HK-2 (cell line): ENCODE data around the gene PRKN.

ENCODE experiments used
- DNase-seq: peaks from one replicate; pipeline ENCODE4 v3.0.0-alpha.2; 2018; ENCODE audit not compliant: unreplicated experiment

PRKN gene

DNA sequence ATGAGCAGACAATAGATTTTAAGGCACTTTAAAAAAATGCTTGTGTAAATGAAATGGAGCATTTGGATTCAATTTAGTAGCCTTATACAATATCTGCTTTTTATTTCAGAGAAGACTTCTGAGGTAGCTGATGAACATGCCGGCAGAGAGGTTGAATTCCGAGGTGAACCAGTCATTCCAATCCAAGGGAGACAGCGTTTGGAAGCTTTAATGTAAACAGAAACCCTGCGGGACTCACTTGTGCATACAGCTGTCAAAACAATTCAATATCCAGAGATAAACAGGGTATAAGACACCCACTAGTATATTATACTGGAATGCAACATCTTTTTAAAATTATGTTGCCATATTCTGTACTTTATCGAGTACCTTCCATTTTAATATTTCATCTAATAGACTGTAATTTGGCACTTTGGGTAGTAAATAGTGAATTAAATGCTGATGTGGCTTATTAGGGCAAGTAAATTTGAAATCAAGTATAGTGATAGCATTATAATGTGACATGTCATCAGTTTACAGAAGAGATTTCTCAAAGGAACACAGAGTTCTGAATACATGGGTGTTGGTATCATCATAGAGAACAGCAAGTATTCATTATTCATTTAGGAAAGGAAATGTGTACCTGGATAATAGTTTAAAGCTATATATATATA lies 347.7 kb downstream of the PRKN start:
- DNase-seq: no peak

DNA sequence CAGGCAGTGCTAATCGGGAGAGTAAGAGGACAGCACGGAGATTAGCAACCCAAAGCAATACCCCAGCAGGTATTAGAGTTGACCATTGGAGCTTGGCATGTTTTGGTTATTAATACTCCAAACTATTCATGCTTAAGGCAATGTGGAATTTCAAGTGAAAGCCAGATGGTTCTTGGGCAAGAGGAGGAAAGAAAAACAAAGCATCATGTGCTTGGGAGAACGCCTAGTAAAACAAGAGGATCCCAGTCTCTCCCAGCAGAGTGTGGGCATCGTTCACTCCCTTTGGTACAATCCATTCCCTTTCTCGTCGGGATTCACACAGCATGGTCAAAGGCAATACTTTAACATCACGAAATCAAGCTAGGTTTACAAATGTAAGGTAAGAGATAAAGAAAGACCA lies 349.8 kb downstream of the PRKN start:
- no peak for DNase-seq

DNA sequence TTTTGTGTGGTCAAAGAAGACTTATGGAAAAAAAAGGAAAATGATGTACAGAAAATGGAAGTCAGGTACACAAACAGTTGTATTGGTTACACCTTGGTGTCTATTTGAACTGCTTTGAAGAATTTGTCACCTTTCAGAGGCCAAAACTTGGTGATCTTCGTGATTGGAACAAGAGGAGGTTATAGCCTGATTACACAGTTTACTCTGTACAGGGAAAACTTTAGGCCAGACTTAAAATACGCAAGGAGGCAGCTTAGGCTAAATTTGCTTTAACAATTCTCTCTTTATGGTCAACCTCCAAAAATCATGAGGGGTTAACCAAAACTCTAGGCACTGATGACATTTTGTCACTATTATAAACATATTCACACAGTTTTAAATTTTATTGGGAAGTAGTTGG lies 353.7 kb downstream of the PRKN start:
- DNase-seq: no peak

DNA sequence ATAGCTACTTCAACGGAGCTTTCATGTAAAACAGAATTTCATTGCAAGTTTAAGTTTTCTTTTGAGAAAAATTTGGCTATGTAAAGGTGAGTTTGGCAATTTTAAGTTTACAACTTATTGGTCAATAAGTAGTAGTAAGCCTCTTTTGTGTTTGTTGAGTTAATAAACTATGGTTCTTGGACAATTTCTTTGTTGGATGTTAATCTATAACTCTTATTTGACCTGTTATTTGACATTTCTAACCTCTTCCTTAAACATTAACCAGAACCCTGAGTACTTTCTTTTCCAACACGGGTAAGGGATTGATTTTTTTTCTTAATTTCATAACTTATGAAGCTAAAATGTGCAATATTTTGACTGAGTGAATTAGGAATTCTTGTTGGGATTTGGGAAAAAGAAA lies 354.4 kb downstream of the PRKN start:
- no peak for DNase-seq

DNA sequence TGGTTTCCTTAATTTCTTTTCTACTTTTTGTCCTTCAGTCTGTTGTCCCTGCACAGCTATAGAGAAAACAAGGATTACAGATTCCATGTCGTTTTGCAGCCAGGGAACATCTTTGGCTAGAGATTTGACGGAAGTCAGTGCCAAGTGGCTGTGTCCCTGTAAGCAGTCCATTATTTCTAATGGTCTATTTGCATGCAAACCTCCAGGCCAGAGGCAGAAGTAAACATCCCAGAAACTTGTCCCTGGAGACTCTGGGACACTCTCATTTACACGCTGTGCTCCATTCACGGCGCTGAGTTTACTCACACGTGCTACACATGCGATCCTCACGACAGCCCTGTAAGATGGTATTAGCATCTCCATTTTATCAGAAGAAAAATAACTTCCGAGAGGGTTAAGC lies 355.5 kb downstream of the PRKN start:
- DNase-seq: no peak

DNA sequence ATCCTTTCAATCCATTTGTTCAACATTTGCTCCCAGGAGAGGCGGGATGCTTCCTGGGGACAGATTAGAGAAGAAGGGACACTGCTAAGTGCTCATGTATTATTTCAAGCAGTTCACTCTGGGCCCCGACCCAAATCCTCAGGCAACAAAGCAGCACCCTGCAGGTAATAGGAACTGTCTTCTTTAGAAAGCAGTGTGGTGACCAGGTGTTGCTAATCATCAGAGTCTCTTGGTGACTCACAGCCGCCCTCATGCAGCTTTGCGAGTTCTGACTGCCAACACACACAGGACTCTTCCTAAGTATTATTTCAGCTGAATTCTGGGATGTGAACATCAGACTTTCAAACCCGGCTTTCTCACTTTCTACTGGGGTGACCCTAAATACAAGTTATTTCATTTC lies 356.4 kb downstream of the PRKN start:
- no peak for DNase-seq

DNA sequence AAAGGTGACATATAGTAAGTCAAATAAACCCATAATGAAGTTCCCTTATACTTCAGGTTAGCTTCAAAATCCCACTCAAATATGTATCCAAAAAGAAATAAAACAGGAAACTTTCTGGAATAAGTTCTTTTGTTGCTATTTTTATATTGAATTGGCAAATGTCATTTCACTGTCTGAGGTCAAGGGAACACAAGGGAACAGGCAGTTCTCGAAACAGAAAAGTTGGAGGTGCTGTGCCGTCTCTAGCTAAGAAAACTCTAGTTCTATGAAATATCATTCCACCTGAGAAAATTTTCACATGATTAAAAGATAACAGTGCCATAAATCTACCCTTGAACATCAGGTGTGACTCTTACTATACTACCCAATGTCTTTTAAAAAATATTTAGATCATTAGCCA lies 358.5 kb downstream of the PRKN start:
- no peak for DNase-seq

DNA sequence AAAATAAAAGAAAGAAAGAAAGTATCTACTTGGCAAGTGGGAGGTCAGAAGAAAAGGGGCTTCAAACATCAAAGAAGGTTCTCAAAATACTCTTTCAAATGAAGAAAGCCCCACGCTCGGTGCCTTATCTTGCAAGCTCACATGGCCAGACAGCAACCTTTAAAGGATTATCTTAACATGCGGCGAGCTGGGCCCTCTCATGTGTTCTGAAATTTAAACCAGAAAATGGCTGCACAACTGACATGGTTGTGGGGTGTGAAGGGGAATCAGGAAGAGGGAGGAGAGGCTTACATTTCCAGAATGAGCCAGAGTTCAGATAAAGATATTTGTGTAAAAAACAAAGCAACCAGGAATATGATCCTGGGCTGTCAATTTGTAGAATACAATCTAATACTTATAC lies 363.1 kb downstream of the PRKN start:
- no peak for DNase-seq

DNA sequence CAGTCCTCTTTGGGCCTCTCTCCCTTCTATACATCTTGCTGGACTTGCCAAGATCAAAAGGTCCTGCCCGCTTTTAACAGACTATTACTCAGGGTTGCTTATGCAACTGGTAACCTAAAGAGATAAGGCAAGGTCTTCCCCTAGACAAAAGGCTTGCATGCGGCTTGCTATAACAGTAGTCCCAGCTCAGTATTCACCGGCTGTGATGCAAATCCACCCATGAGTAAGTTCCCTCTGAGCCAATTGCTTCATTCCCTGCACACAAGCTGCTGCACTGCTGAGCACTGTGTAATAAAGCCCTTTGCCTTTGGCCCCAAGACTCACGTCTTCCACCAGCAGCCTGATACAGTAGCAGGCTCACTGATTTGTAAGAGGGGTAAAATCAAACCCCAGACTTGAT lies 363.8 kb downstream of the PRKN start:
- DNase-seq: no peak

DNA sequence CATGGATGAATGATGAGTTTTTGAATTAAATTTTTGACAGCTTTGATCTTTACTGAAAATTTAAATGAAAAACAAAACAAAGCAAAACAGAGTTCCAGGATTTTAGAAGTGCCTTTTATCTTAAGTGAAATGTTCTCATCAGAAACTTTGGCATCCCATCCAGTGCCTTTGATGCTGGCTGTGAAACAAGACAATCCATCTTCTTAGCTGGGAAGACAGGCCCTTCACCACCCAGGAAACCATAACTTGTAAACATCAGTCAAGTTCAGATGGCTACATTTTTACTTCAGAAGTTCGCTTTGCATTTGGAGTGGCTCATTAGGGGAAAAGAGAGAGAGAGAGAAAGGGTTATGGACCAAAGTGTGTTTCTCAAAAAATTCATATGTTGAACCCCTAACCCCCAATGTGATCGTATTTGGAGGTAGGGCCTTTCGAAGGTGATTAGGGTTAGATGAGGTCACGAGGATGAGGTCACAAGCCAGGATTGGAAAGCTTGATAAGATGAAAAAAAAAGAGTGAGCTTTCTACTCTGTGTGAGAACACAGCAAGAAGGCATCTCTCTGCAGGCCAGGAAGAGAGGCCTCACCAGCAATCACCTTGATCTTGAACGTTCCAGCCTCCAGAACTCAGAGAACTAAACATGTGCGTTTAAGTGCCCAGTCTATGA lies 366.5 kb downstream of the PRKN start:
- DNase-seq: no peak

DNA sequence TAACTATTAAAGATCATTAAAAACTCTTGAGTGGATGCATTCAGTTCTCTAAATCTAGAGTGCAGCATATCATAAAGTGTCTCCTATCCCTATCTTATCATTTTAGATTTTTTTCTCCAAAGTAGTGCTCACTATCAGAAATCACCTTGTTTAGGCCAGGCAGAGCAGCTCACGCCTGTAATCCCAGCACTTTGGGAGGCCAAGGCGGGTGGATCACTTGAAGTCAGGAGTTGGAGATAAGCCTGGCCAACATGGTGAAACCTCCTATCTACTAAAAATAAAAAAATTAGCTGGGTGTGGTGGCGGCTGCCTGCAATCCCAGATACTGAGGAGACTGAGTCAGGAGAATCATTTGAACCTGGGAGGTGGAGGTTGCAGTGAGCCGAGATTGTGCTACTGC lies 368.9 kb downstream of the PRKN start:
- no peak for DNase-seq

DNA sequence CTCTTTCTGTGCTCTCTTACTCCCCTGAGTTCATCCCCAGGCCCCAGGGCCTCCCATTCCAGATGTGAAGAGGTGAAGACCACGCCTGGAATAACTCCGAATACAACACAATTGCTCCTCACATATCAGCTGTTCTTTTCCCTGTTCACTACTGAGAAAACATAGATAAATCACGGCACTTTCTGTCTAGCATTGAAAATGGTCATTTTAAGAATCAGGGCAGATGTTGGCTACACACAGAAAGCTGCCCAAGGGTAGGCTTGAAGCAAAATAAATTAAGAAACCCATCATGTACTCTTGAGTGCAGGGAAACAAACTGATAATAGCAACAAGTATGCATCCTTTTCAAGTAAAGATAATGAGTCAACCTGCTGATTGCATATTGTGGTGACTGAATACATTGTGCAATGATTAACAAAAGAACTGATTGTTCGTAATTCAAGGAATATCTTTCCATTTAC lies 382.5 kb downstream of the PRKN start:
- DNase-seq: no peak

DNA sequence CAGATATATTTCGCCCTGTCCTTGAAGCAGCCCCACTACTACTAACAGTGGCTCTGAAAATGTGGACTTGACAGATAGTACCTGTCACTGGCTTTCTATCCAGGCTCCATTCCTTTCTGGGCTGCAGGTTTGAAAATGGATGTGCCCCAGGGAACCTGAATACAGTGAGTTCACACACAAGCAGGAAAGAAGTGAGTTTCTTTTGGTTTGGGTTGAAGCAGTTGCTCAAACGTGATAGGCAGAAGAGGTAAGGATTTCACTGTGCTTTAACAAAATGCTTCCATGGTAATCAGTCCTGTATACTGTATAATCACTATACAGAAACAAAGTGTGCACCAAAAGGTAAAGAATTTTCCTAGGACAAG lies 382.9 kb downstream of the PRKN start:
- no peak for DNase-seq

DNA sequence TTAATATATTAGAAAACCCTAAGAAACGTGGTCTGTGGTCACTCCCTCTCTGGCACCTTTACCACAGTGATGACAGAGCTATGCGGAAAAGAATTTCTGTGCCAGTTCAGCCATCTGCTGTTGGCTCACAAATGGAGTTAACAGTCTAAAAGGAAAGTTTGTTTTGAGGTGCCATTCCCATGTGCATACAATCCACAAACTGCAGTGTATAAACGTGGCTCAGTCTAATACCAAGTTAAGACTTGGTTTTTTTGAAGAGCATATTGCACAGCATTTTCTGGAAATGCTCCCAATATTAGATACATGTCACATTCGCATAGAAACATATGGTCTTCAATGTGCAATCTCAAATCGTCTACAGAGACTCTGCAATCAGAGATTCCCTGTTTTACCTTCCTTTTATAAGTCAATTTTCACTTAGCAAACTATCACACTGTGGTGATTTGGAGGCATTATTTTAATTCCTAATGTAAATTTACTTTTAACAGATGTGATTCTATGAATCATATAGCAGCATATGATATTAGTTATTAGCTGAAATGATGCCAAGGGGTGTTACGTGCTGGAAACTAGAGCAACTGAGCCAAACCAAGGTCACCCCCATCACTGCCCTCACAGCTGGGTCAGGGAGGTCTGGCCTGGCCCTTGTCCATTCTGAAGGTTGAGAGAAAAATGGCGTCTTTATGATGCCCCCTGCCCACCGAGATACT lies 383.5 kb downstream of the PRKN start:
- no peak for DNase-seq

DNA sequence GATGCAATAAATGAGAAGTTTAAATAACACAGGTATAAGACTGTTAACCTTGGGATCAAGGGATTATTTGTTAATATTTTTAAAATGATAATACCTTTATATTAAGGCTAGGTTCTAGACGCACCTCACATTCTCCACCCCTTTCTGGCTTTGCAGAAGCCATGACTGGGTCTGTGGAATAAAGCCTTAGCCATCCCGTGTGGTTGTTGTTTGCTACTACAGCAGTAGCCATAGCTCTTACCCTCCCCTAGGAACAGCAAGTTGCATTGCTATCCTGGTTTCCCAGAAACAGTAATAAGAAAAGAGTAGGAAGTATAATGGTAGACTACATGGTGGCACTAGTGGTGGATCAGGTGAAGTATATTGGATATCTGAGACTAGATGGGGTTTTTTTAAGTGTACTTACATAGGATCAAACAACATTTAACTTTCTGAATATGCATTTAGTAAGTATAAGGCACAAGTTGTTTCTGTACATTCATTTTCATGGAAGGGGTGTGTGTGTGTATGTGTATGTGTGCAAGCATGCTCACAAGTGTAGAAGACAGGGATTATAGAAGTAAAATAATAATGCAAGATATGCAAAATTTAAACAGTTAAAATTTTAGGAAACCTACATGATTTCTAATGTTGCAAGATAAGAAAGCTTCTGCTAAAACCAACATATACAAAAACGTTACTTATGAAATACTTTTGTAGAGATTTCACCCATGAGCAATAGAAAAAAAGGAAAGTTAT lies 384.2 kb downstream of the PRKN start:
- no peak for DNase-seq

DNA sequence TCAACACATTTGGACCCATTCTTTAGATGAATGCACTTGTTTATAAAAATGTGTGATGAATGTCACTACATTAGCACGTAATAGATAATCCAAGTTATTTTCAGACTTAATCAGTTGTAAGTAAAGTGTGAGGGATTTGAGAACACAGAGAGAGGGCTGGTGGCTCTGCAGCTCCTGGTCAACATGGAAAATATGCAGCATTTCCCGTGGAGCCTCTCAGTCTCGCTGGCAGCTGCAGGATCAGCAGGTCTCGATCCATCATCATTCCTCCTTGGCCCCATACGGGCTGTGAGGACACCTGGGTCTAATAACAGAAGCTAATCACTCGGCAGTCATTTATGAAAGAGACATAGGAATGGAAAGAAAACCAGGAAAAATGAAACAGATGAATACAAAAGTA lies 390.2 kb downstream of the PRKN start:
- no peak for DNase-seq

DNA sequence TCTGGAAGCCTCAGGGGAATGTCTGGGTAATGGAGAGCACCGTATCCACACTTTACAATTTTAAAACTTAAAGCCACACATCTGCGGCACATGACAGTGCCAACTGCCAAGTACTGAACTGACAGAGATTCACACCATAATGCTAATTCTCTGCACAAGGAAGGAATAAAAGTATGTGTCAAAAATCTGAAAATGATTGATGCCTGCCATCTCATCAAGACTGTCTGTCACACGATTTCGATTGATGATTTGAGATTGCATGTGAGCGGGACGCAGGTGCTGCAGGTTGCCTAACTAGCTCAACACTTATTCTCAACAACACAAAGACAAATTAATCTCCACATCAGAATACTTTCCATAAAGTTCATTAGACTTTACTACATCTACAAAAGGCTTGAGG lies 391.2 kb downstream of the PRKN start:
- no peak for DNase-seq

DNA sequence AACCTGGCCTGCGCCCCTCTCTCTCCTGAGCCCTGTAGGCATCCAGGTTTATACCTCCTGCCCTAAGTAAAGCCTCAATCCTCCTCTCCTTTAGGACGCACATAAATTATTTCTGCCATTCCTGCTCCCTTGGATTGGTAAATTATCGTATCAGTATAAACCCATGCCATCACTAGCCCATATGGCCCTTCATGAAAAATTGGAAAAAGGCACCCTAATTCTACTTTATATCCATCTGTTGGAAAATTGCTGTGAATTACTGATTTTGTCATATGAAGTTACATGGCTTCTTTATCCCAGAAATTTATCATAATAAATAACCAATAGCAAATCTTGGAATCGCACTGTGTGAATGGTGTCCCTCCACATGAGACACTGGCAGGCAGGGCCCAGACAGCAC lies 395.2 kb downstream of the PRKN start:
- DNase-seq: no peak

DNA sequence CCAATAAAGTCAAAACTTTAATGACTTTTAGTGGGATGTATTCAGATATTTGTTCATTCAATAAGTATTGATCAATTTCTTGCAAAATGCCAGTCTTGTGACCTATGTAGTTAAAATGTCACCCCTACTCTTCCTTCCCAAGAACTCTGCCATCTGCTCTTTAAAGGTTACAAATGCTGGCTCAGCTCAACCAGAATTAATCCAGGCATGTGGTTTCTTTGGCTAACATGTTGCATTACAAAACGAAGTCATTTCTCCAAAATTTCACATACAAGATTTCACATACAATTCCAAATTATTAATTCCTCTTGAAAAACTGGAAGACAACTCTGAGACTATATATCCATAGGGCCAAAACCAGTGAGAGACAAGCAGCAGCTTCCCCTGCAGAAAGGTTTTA lies 395.7 kb downstream of the PRKN start:
- DNase-seq: no peak

DNA sequence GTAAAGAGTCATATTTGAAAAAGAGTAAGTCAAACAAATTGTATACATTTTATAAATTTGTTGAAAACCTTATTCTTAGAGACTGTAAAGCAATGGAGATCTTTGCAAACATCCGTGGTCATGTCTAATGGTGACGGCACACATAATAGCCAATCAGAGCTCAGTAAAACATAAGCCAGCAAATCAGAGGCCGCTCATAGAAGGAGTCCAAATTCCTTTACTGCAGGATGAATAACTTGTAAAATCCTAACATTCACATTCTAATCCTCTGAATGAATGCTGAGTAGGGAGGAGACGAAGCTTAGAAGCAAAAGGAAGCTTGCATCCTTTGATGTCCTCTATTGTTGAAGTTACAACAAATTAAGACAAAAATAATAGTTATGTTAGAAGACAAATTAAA lies 401.7 kb downstream of the PRKN start:
- no peak for DNase-seq

DNA sequence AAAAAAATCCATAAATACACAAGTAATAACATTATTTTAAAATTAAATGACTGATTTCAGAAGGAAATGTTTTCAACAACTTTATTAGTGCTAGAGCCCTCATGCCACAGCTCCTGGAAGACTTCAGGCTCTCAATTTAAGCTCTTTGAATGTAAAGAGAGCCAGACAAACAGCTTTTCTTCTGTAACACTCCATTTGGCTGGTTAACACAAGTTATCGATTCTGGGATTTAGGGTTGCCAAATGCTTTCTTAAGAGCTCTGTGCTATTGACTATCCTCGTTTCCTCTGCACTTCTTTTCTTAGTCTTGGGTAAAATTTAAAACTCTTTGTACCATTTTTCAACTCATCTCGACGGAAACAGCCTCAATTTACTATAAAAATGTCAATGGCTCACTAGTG lies 402.5 kb downstream of the PRKN start:
- DNase-seq: no peak

DNA sequence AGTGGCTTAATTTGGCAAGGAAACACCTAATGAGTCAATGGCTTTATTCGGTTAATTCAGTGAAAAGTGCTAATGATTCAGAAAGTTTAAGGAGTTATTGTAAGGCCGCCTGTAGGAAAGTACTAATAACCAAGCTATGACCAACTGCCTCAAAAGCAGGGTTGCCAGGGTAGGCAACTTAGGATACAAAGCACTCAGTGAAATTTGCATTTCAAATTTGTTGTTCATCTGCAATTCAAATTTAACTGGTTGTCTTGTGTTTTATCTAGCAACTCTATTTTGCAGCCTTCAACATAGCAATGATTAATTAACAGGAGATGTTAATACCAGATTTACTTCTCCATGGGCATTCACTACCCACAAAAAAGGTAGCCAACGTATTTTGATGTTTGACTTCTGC lies 412.3 kb downstream of the PRKN start:
- no peak for DNase-seq
